Measurements from ENCODE around the gene MEX3A.

- no peak for TF ChIP-seq EZH2 (IDR thresholded peaks at IDR 0.05; ENCODE audit: insufficient read depth, low read length)
- TF ChIP-seq, protein P1, sequence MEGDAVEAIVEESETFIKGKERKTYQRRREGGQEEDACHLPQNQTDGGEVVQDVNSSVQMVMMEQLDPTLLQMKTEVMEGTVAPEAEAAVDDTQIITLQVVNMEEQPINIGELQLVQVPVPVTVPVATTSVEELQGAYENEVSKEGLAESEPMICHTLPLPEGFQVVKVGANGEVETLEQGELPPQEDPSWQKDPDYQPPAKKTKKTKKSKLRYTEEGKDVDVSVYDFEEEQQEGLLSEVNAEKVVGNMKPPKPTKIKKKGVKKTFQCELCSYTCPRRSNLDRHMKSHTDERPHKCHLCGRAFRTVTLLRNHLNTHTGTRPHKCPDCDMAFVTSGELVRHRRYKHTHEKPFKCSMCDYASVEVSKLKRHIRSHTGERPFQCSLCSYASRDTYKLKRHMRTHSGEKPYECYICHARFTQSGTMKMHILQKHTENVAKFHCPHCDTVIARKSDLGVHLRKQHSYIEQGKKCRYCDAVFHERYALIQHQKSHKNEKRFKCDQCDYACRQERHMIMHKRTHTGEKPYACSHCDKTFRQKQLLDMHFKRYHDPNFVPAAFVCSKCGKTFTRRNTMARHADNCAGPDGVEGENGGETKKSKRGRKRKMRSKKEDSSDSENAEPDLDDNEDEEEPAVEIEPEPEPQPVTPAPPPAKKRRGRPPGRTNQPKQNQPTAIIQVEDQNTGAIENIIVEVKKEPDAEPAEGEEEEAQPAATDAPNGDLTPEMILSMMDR (IDR thresholded peaks at IDR 0.05; ENCODE audit: insufficient read depth, low read depth, low read length): no peak
These were observed 18.1 kb upstream of the MEX3A start for GRCh38 chr1:156100205-156100995.

Data from astrocyte (in vitro differentiated cells and primary cell).